ENCODE results near the gene SLC1A6. TPM values are rescaled to one million over a fixed set of nuclear protein-coding genes. Genes with fewer than 3 reads are reported as not detected.

The SLC1A6 gene
- total and polyA plus RNA-seq, 2 donors (not counting 1 experiment from before 2014, with no cell fraction given), result not detected

DNA sequence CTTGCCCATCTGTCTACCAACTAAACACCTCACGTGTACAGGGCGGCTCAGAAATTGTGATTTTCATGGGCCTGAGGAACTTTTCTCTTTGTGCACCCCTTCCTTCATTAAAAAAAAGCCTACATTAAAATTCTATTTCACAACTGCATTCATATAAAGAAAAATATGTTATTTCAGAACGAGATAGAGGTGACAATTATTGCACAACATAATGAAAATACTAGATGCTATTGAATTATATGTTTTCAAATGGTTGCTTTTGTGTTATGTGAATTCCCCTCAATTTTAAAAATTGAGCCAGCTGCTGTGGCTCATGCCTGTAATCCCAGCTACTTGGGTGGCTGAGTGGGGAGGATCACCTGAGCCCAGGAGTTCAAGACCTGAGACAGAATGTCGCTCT lies 5.2 kb downstream of the SLC1A6 start:
- Histone ChIP-seq H3K79me2 (ENCODE audit: control insufficient read depth, insufficient read depth, low read length) (no peaks in the 10 kb centered on the region), H3K9me3 (ENCODE audit: control insufficient read depth, insufficient read depth, low read depth, low read length) (no peaks in the 10 kb centered on the region), H3K4me2 (ENCODE audit: extremely low read depth, insufficient read depth, low read length) (no peak overlapping the region), H3K27ac (ENCODE audit: insufficient read depth, low read length) (no peak overlapping the region), H3K36me3 (ENCODE audit: control insufficient read depth, insufficient read depth, low read length) (no peaks in the 10 kb centered on the region), H3K4me3 (replicated peaks in 1 of 4; ENCODE audit: control extremely low read depth in 1 of 4, insufficient read depth in 1 of 4, low read depth in 3 of 4, low read length in 4 of 4) (no peak overlapping the region), H3K27me3 (ENCODE audit: control insufficient read depth, insufficient read depth, low read length) (no peaks in the 10 kb centered on the region), H3K4me1 (ENCODE audit: control insufficient read depth, extremely low read depth, insufficient read depth, low read length) (no peaks in the 10 kb centered on the region), H2AFZ (ENCODE audit: low read length) (no peak overlapping the region), H3K9ac (ENCODE audit: insufficient read depth, low read length) (no peak overlapping the region), H4K20me1 (ENCODE audit: control insufficient read depth, extremely low read depth, insufficient read depth, low read length) (no peaks in the 10 kb centered on the region)
- DNase-seq (ENCODE audit: low read depth in 2 of 2), result no peak
- TF ChIP-seq EZH2 (IDR thresholded peaks at IDR 0.05; ENCODE audit: low read length, missing control alignments), result no peak
- TF ChIP-seq, protein P1, sequence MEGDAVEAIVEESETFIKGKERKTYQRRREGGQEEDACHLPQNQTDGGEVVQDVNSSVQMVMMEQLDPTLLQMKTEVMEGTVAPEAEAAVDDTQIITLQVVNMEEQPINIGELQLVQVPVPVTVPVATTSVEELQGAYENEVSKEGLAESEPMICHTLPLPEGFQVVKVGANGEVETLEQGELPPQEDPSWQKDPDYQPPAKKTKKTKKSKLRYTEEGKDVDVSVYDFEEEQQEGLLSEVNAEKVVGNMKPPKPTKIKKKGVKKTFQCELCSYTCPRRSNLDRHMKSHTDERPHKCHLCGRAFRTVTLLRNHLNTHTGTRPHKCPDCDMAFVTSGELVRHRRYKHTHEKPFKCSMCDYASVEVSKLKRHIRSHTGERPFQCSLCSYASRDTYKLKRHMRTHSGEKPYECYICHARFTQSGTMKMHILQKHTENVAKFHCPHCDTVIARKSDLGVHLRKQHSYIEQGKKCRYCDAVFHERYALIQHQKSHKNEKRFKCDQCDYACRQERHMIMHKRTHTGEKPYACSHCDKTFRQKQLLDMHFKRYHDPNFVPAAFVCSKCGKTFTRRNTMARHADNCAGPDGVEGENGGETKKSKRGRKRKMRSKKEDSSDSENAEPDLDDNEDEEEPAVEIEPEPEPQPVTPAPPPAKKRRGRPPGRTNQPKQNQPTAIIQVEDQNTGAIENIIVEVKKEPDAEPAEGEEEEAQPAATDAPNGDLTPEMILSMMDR (conservative IDR thresholded peaks at IDR 0.05 in 1 of 2, IDR thresholded peaks at IDR 0.05 in 1 of 2; ENCODE audit: low read depth in 1 of 2, low read length in 2 of 2), result no peak

DNA sequence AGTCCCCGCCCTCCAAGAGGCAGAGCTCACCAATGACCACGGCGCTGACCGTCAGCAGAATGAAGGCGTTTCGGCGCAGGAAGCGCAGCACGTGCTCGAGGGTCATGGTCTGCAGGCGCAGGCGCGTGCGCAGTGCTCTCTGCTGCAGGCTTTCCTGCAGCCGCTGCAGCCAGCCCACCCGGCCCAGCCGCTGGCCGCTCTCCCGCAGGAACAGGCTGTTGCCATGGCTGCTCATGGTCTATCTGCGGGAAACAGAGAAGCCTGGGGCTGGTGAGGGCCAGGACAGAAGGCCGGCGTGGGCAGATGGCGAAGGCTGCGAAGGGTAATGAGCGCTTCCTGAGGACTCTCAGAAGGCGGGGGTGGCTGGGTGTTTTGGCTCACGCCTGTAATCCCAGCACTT lies 7.0 kb downstream of the SLC1A6 start:
- Histone ChIP-seq H3K4me2 (ENCODE audit: extremely low read depth, insufficient read depth, low read length) (no peak overlapping the region), H3K9ac (ENCODE audit: insufficient read depth, low read length) (no peak overlapping the region), H3K4me1 (ENCODE audit: control insufficient read depth, extremely low read depth, insufficient read depth, low read length) (no peaks in the 10 kb centered on the region), H3K36me3 (ENCODE audit: control insufficient read depth, insufficient read depth, low read length) (no peaks in the 10 kb centered on the region), H4K20me1 (ENCODE audit: control insufficient read depth, extremely low read depth, insufficient read depth, low read length) (no peaks in the 10 kb centered on the region), H3K27me3 (ENCODE audit: control insufficient read depth, insufficient read depth, low read length) (no peaks in the 10 kb centered on the region), H3K9me3 (ENCODE audit: control insufficient read depth, insufficient read depth, low read depth, low read length) (no peaks in the 10 kb centered on the region), H3K27ac (ENCODE audit: insufficient read depth, low read length) (no peak overlapping the region), H3K79me2 (ENCODE audit: control insufficient read depth, insufficient read depth, low read length) (no peaks in the 10 kb centered on the region), H2AFZ (ENCODE audit: low read length) (no peak overlapping the region), H3K4me3 (replicated peaks in 1 of 4; ENCODE audit: control extremely low read depth in 1 of 4, insufficient read depth in 1 of 4, low read depth in 3 of 4, low read length in 4 of 4) (no peak overlapping the region)
- TF ChIP-seq, protein P1 (conservative IDR thresholded peaks at IDR 0.05 in 1 of 2, IDR thresholded peaks at IDR 0.05 in 1 of 2; ENCODE audit: low read depth in 1 of 2, low read length in 2 of 2), result no peak
- no peak for TF ChIP-seq EZH2 (IDR thresholded peaks at IDR 0.05; ENCODE audit: low read length, missing control alignments)
- no peak for DNase-seq (ENCODE audit: low read depth in 2 of 2)

DNA sequence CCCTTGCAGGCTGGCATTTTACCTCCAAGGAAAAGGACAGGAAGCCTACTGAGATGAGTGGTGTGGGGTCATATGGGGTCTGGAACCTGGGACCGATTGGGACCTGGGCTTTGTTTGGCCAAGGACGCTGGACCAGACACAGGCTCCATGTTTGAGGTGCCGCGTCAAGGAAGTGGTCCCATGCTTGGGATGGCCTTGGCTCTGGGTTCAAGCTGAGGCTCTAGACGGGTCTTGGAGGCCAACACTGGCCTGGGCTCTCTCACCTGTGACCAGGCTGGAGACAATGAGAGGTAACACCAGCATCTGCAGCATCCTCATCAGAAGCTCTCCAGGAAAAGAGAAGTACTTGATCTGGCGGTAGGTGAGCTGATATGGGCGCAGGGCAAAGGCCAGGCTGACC lies 8.2 kb downstream of the SLC1A6 start:
- Histone ChIP-seq H3K4me3 (replicated peaks in 1 of 4; ENCODE audit: control extremely low read depth in 1 of 4, insufficient read depth in 1 of 4, low read depth in 3 of 4, low read length in 4 of 4) (no peak overlapping the region), H3K27me3 (ENCODE audit: control insufficient read depth, insufficient read depth, low read length) (no peaks in the 10 kb centered on the region), H3K4me2 (ENCODE audit: extremely low read depth, insufficient read depth, low read length) (no peak overlapping the region), H3K9ac (ENCODE audit: insufficient read depth, low read length) (no peak overlapping the region), H3K36me3 (ENCODE audit: control insufficient read depth, insufficient read depth, low read length) (no peaks in the 10 kb centered on the region), H3K4me1 (ENCODE audit: control insufficient read depth, extremely low read depth, insufficient read depth, low read length) (no peaks in the 10 kb centered on the region), H2AFZ (ENCODE audit: low read length) (no peak overlapping the region), H3K79me2 (ENCODE audit: control insufficient read depth, insufficient read depth, low read length) (no peaks in the 10 kb centered on the region), H3K9me3 (ENCODE audit: control insufficient read depth, insufficient read depth, low read depth, low read length) (no peaks in the 10 kb centered on the region), H3K27ac (ENCODE audit: insufficient read depth, low read length) (no peak overlapping the region), H4K20me1 (ENCODE audit: control insufficient read depth, extremely low read depth, insufficient read depth, low read length) (no peaks in the 10 kb centered on the region)
- no peak for TF ChIP-seq EZH2 (IDR thresholded peaks at IDR 0.05; ENCODE audit: low read length, missing control alignments)
- TF ChIP-seq, protein P1 (conservative IDR thresholded peaks at IDR 0.05 in 1 of 2, IDR thresholded peaks at IDR 0.05 in 1 of 2; ENCODE audit: low read depth in 1 of 2, low read length in 2 of 2), result no peak
- no peak for DNase-seq (ENCODE audit: low read depth in 2 of 2)
